ENCODE data around the gene GLUL.

GRCh38 chr1:182366596-182366995 is 25.0 kb downstream of the GLUL start:
- TF ChIP-seq CTCF (IDR thresholded peaks at IDR 0.05) (no peak), POLR2AphosphoS5 (IDR thresholded peaks at IDR 0.05) (no peak), POLR2A (IDR thresholded peaks at IDR 0.05) (no peak)

Measured in sigmoid colon (tissue), 4 donors.